OCI-LY3 (cell line): ENCODE results near the gene RBM15.

Source experiments
- H2AFZ ChIP-seq: fragments of 200-600, 300-600 bp; shearing (Covaris generic); 2 replicates; pipeline ENCODE4 v1.6.0; 2014; ENCODE audit warnings: antibody characterized with exemption, low read depth, low read length
- H3K27ac ChIP-seq: fragments of 200-600, 300-600 bp; sonication (generic); 2 replicates; pipeline ENCODE4 v1.5.1; 2014; ENCODE audit warnings: mild to moderate bottlenecking, low read length, moderate library complexity, mixed read lengths
- H3K27me3 ChIP-seq: fragments of 200-600, 300-600 bp; sonication (generic); 2 replicates; pipeline ENCODE4 v1.6.1; 2014; ENCODE audit warnings: low read depth, low read length, mixed read lengths
- H3K36me3 ChIP-seq: fragments of 200-600, 300-600 bp; sonication (generic); replicated peaks from 2 replicates; pipeline ENCODE3; 2014; ENCODE audit warnings: low read depth, low read length, mixed read lengths
- H3K4me1 ChIP-seq: fragments of 300-600, 200-600 bp; sonication (generic); 2 replicates; pipeline ENCODE4 v1.6.1; 2014; ENCODE audit warnings: low read length, mixed read lengths
- H3K4me2 ChIP-seq: fragments of 200-600, 300-600 bp; sonication (generic); 2 replicates; pipeline ENCODE4 v1.6.1; 2014; ENCODE audit warnings: low read length, mixed read lengths
- H3K4me3 ChIP-seq: fragments of 300-600, 200-600 bp; sonication (generic); 2 replicates; pipeline ENCODE4 v1.5.1; 2014; ENCODE audit warnings: antibody characterized with exemption, mild to moderate bottlenecking, low read length, moderate library complexity
- H3K79me2 ChIP-seq: fragments of 300-600, 200-600 bp; shearing (Covaris generic); 2 replicates; pipeline ENCODE4 v1.6.1; 2014; ENCODE audit warnings: mild to moderate bottlenecking, low read length, mixed read lengths
- H3K9ac ChIP-seq: fragments of 300-600, 200-600 bp; shearing (Covaris generic); 2 replicates; pipeline ENCODE4 v1.6.0; 2014; ENCODE audit warnings: mild to moderate bottlenecking, low read length, moderate library complexity
- H3K9me3 ChIP-seq: fragments of 200-600, 300-600 bp; shearing (Covaris generic); 2 replicates; pipeline ENCODE4 v1.6.1; 2014; ENCODE audit warnings: low read length, mixed read lengths; ENCODE audit not compliant: insufficient read depth
- H4K20me1 ChIP-seq: fragments of 200-600, 300-600 bp; sonication (generic); 2 replicates; pipeline ENCODE4 v1.6.1; 2016; ENCODE audit warnings: low read length, mixed read lengths; ENCODE audit not compliant: insufficient read depth
- CTCF ChIP-seq: fragments of 200-600, 300-600 bp; sonication (generic); IDR thresholded peaks from 2 replicates; pipeline ENCODE4 v1.5.1; 2014; ENCODE audit warnings: antibody characterized with exemption, low read length, low read depth
- EZH2phosphoT487 ChIP-seq: fragments of 200-600 bp; shearing (Covaris generic); IDR thresholded peaks from 2 replicates; pipeline ENCODE4 v1.6.1; 2018; ENCODE audit warnings: antibody characterized with exemption, mixed run types, low read depth

RBM15 gene

GRCh38 chr1:110318046-110318445 lies 21.1 kb upstream of the RBM15 start:
- H3K27me3 ChIP-seq = no peaks in the 10 kb centered on the region
- H3K27ac ChIP-seq = no peak overlapping the region
- no peaks in the 10 kb centered on the region for H3K36me3 ChIP-seq
- no peak overlapping the region for H3K4me2 ChIP-seq
- H3K79me2 ChIP-seq = no peaks in the 10 kb centered on the region
- no peaks in the 10 kb centered on the region for H4K20me1 ChIP-seq
- no peaks in the 10 kb centered on the region for H3K4me1 ChIP-seq
- TF ChIP-seq CTCF = no peak
- TF ChIP-seq EZH2phosphoT487 = no peak
- H3K9ac ChIP-seq = no peak overlapping the region
- H2AFZ ChIP-seq = no peak overlapping the region
- no peaks in the 10 kb centered on the region for H3K9me3 ChIP-seq
- no peak overlapping the region for H3K4me3 ChIP-seq

- TF ChIP-seq EZH2phosphoT487 (no peak), CTCF (no peak)
- no peak overlapping the region for H2AFZ ChIP-seq
- H3K4me2 ChIP-seq = no peak overlapping the region
- no peak overlapping the region for H3K4me3 ChIP-seq
- H3K27ac ChIP-seq = no peak overlapping the region
- no peaks in the 10 kb centered on the region for H3K36me3 ChIP-seq
- H4K20me1 ChIP-seq = no peaks in the 10 kb centered on the region
- H3K27me3 ChIP-seq = no peaks in the 10 kb centered on the region
- no peaks in the 10 kb centered on the region for H3K9me3 ChIP-seq
- no peaks in the 10 kb centered on the region for H3K79me2 ChIP-seq
- H3K4me1 ChIP-seq = no peaks in the 10 kb centered on the region
- no peak overlapping the region for H3K9ac ChIP-seq
These were observed 19.6 kb upstream of the RBM15 start for GRCh38 chr1:110319332-110320167.

GRCh38 chr1:110320168-110320518 lies 19.0 kb upstream of the RBM15 start:
- Histone ChIP-seq H3K36me3 (no peaks in the 10 kb centered on the region), H3K4me2 (no peak overlapping the region), H2AFZ (no peak overlapping the region), H3K9ac (no peak overlapping the region), H3K27ac (no peak overlapping the region), H3K79me2 (no peaks in the 10 kb centered on the region), H3K27me3 (no peaks in the 10 kb centered on the region), H3K4me1 (no peaks in the 10 kb centered on the region), H4K20me1 (no peaks in the 10 kb centered on the region), H3K9me3 (no peaks in the 10 kb centered on the region), H3K4me3 (no peak overlapping the region)
- TF ChIP-seq EZH2phosphoT487 (no peak), CTCF (no peak)

- H3K79me2 ChIP-seq = no peaks in the 10 kb centered on the region
- no peak overlapping the region for H2AFZ ChIP-seq
- H3K36me3 ChIP-seq = no peaks in the 10 kb centered on the region
- H3K27me3 ChIP-seq = no peaks in the 10 kb centered on the region
- TF ChIP-seq EZH2phosphoT487 (no peak), CTCF (no peak)
- H3K4me2 ChIP-seq = no peak overlapping the region
- no peak overlapping the region for H3K4me3 ChIP-seq
- H3K9ac ChIP-seq = no peak overlapping the region
- H4K20me1 ChIP-seq = no peaks in the 10 kb centered on the region
- no peaks in the 10 kb centered on the region for H3K4me1 ChIP-seq
- no peak overlapping the region for H3K27ac ChIP-seq
- no peaks in the 10 kb centered on the region for H3K9me3 ChIP-seq
These were observed 18.1 kb upstream of the RBM15 start for GRCh38 chr1:110321045-110321444.
